OCI-LY1 (cell line): ENCODE results near the gene SSH3.

ENCODE experiments used
- EZH2 ChIP-seq: fragments of 200-600 bp; sonication (generic), shearing (Covaris generic); IDR thresholded peaks from 2 replicates; pipeline ENCODE4 v1.8.0; 2017; ENCODE audit warnings: borderline replicate concordance, mixed run types, mild to moderate bottlenecking, antibody characterized with exemption, low read length, moderate library complexity, mixed read lengths
- TF ChIP-seq, protein P1 (sequence below): fragments of 200-600 bp; sonication (generic), shearing (Covaris generic); IDR thresholded peaks from 2 replicates; pipeline ENCODE4 v1.5.1; 2017; ENCODE audit warnings: mild to moderate bottlenecking, antibody characterized with exemption, low read length, moderate library complexity, mixed read lengths

DNA sequence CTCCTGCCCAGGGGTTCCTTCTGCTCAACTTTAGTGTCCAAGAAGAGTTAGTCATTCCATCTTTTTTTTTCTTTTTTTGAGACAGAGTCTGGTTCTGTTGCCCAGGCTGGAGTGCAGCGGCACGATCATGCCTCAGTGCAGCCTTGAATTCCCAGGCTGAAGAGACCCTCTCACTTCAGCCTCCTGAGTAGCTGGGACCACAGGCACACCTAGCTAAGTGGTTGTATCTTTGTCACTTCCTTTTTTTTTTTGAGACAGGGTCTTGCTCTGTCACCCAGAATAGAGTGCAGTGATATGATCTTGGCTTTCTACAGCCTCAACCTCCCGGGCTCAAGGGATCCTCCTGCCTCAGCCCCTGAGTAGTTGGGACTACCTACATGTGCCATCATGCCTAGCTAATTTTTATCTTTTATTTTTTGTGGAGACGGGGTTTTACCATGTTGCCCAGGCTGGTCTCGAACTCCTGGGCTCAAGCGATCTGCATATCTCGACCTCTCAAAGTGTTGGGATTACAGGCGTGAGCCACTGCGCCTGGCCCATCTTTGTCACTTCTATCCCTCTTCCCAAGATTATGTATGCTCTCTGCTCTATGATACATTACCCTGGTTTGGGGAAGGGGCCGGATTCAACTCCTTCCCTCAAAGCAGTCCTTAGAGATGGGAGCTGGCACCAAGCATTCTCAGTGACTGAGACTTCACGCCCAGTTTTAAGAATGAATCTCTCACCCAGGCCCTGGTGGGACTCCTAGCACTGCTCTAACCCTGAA lies 10.0 kb downstream of the SSH3 start:
- TF ChIP-seq, protein P1, sequence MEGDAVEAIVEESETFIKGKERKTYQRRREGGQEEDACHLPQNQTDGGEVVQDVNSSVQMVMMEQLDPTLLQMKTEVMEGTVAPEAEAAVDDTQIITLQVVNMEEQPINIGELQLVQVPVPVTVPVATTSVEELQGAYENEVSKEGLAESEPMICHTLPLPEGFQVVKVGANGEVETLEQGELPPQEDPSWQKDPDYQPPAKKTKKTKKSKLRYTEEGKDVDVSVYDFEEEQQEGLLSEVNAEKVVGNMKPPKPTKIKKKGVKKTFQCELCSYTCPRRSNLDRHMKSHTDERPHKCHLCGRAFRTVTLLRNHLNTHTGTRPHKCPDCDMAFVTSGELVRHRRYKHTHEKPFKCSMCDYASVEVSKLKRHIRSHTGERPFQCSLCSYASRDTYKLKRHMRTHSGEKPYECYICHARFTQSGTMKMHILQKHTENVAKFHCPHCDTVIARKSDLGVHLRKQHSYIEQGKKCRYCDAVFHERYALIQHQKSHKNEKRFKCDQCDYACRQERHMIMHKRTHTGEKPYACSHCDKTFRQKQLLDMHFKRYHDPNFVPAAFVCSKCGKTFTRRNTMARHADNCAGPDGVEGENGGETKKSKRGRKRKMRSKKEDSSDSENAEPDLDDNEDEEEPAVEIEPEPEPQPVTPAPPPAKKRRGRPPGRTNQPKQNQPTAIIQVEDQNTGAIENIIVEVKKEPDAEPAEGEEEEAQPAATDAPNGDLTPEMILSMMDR: no peak
- TF ChIP-seq EZH2: no peak
